HCT116 (cell line): ENCODE measurements around the gene NARF. TPM values are rescaled to one million over a fixed set of nuclear protein-coding genes. Genes with fewer than 3 reads are reported as not detected.

ENCODE experiments used
- ATAC-seq: fragments of 200-7000 bp; cut with Tn5 transposase; 2 replicates; pipeline ENCODE4 v1.9.1; 2020; ENCODE audit warnings: mild to moderate bottlenecking, moderate library complexity
- BruUV-seq: library from RNA; stranded (reverse); fragments of 400-500 nt; replicated peaks from 2 replicates; lab custom pipeline; 2021; lab: Mats Ljungman, UMichigan
- CTCF ChIA-PET: fragments of 300-600 bp; sonication (Branson Sonifier 250); formaldehyde crosslinking; loops from one replicate; lab custom pipeline; 2021; ENCODE audit warnings: antibody characterized with exemption; lab: Charles Lee
- POLR2A ChIA-PET: fragments of 300-600, 350-600 bp; sonication (Branson Sonifier 250); formaldehyde crosslinking; loops from one replicate; lab custom pipeline; 2021; ENCODE audit warnings: antibody characterized with exemption; lab: Charles Lee
- RAD21 ChIA-PET, 2 experiments: fragments of 300-600 bp; sonication (Branson Sonifier 250); formaldehyde crosslinking; loops; one replicate each; lab custom pipeline; 2023; ENCODE audit warnings: low total read pairs in 2 of 2; ENCODE audit not compliant: uncharacterized antibody in 2 of 2, unreplicated experiment in 2 of 2, low non-redundant PET in 1 of 2; lab: Charles Lee
- DNase-seq: peaks from one replicate; pipeline ENCODE4 v3.0.0-alpha.2; 2010; ENCODE audit warnings: low read depth, low spot score
- H2AFZ ChIP-seq: fragments of 200-600 bp; shearing (Covaris generic), sonication (generic); 2 replicates; pipeline ENCODE4 v1.6.1; 2017; ENCODE audit warnings: low read depth, mixed run types, mixed read lengths, antibody characterized with exemption, low read length; ENCODE audit not compliant: poor library complexity, severe bottlenecking
- H3K27ac ChIP-seq: 2 replicates; pipeline ENCODE4 v1.5.1; 2012; ENCODE audit warnings: low read depth, low read length
- H3K27me3 ChIP-seq: fragments of 200-600 bp; sonication (generic); 2 replicates; pipeline ENCODE4 v1.6.1; 2016; ENCODE audit warnings: mixed run types, low read length, mixed read lengths; ENCODE audit not compliant: insufficient read depth
- H3K36me3 ChIP-seq, 2 experiments: fragments of 200-500 bp in 1 of 2; fragments of 200-600 bp in 1 of 2; sonication (Bioruptor generic) in 1 of 2; sonication (generic) in 1 of 2; 2 replicates each; pipeline versions ENCODE4 v1.5.1 to v1.6.1; 2014 to 2016; ENCODE audit warnings: low read length in 2 of 2, inconsistent platforms in 1 of 2, mixed read lengths in 1 of 2, mixed run types in 1 of 2; ENCODE audit not compliant: insufficient read depth in 2 of 2, control insufficient read depth in 1 of 2
- H3K4me1 ChIP-seq, 2 experiments: fragments of 200-600 bp in 1 of 2; sonication (generic) in 1 of 2; 2 replicates each; pipeline versions ENCODE4 v1.5.1 to v1.6.1; 2012 to 2017; ENCODE audit warnings: low read length in 2 of 2, inconsistent platforms in 1 of 2, mild to moderate bottlenecking in 1 of 2, mixed read lengths in 1 of 2, mixed run types in 1 of 2, moderate library complexity in 1 of 2; ENCODE audit not compliant: insufficient read depth in 2 of 2, control insufficient read depth in 1 of 2
- H3K4me2 ChIP-seq: fragments of 200-600 bp; sonication (generic); 2 replicates; pipeline ENCODE4 v1.6.1; 2017; ENCODE audit warnings: mixed run types, low read length, mixed read lengths
- H3K4me3 ChIP-seq, 2 experiments: fragments of 200-600 bp in 1 of 2; sonication (generic) in 1 of 2; replicated peaks in 1 of 2; 2 replicates each; pipeline ENCODE4 v1.5.1; 2011 to 2016; ENCODE audit warnings: low read length in 2 of 2, control low read depth in 1 of 2, low read depth in 1 of 2, mild to moderate bottlenecking in 1 of 2, mixed read lengths in 1 of 2, mixed run types in 1 of 2
- H3K79me2 ChIP-seq: fragments of 200-600 bp; sonication (generic); 2 replicates; pipeline ENCODE4 v1.6.1; 2017; ENCODE audit warnings: mild to moderate bottlenecking, mixed run types, low read length, moderate library complexity, mixed read lengths; ENCODE audit not compliant: insufficient read depth
- H3K9ac ChIP-seq: fragments of 200-600 bp; sonication (generic); 2 replicates; pipeline ENCODE4 v1.6.1; 2016; ENCODE audit warnings: low read length, mixed read lengths
- H3K9me2 ChIP-seq: fragments of 200-600 bp; sonication (generic), shearing (Covaris generic); 2 replicates; pipeline ENCODE4 v1.6.1; 2017; ENCODE audit warnings: mixed run types, mild to moderate bottlenecking, moderate library complexity; ENCODE audit not compliant: insufficient read depth
- H3K9me3 ChIP-seq, 2 experiments: fragments of 200-500 bp in 1 of 2; fragments of 200-600 bp in 1 of 2; sonication (Bioruptor generic) in 1 of 2; sonication (generic) in 1 of 2; 2 replicates each; pipeline ENCODE4 v1.6.1; 2014 to 2017; ENCODE audit warnings: low read length in 2 of 2, mixed read lengths in 2 of 2, inconsistent platforms in 1 of 2, low read depth in 1 of 2, mild to moderate bottlenecking in 1 of 2, mixed run types in 1 of 2, moderate library complexity in 1 of 2; ENCODE audit not compliant: control insufficient read depth in 1 of 2, insufficient read depth in 1 of 2
- H4K20me1 ChIP-seq: fragments of 200-600 bp; sonication (generic), shearing (Covaris generic); 2 replicates; pipeline ENCODE4 v1.6.1; 2017; ENCODE audit warnings: mixed run types, mild to moderate bottlenecking, moderate library complexity; ENCODE audit not compliant: insufficient read depth
- CBX3 ChIP-seq: IDR thresholded peaks from 2 replicates; pipeline ENCODE4 v1.6.1; 2012; ENCODE audit warnings: low read depth
- EZH2 ChIP-seq: fragments of 200-600 bp; sonication (generic); IDR thresholded peaks from 2 replicates; pipeline ENCODE4 v1.6.1; 2017; ENCODE audit warnings: antibody characterized with exemption, mixed run types
- JUND ChIP-seq: IDR thresholded peaks from 2 replicates; pipeline ENCODE4 v1.6.1; 2012
- POLR2A ChIP-seq: IDR thresholded peaks from 2 replicates; pipeline ENCODE4 v1.7.0; 2011; ENCODE audit warnings: borderline replicate concordance; ENCODE audit not compliant: insufficient read depth, insufficient read length; ENCODE audit errors: extremely low read depth
- SIN3A ChIP-seq: IDR thresholded peaks from 2 replicates; pipeline ENCODE4 v1.6.1; 2012; ENCODE audit warnings: low read depth
- SRF ChIP-seq: IDR thresholded peaks from 2 replicates; pipeline ENCODE4 v1.6.1; 2012; ENCODE audit warnings: low read depth
- YY1 ChIP-seq: IDR thresholded peaks from 2 replicates; pipeline ENCODE4 v1.6.1; 2011; ENCODE audit warnings: low read length, low read depth, moderate library complexity, mild to moderate bottlenecking; ENCODE audit not compliant: insufficient replicate concordance; ENCODE audit errors: extremely low read depth
- intact Hi-C: fragments of 100-400 bp; cut with micrococcal nuclease; formaldehyde crosslinking; loops from 2 replicates; pipeline ENCODE4 v1.10.0; 2022
- total RNA-seq: library from RNA; stranded (reverse); gene quantifications from one replicate; pipeline ENCODE4 v1.2.1, GENCODE V29; 2021; ENCODE audit not compliant: unreplicated experiment
- TF ChIP-seq, protein P1 (sequence below): IDR thresholded peaks from 2 replicates; pipeline ENCODE4 v1.6.1; 2012
- TF ChIP-seq, protein P2 (sequence below), 3 experiments: fragments of 200-600 bp in 1 of 3; sonication (generic) in 1 of 3; IDR thresholded peaks in 2 of 3; conservative IDR thresholded peaks in 1 of 3; 2 replicates each; pipeline ENCODE4 v1.5.1; 2012 to 2017; ENCODE audit warnings: low read depth in 2 of 3, low read length in 2 of 3, antibody characterized with exemption in 1 of 3, borderline replicate concordance in 1 of 3, control low read depth in 1 of 3, mild to moderate bottlenecking in 1 of 3, mixed read lengths in 1 of 3, mixed run types in 1 of 3, moderate library complexity in 1 of 3; ENCODE audit not compliant: insufficient read depth in 1 of 3
- TF ChIP-seq, protein P3 (sequence below): IDR thresholded peaks from 2 replicates; pipeline ENCODE4 v1.6.1; 2011; ENCODE audit warnings: mild to moderate bottlenecking, low read length, moderate library complexity; ENCODE audit not compliant: insufficient replicate concordance; ENCODE audit errors: extremely low read depth
- TF ChIP-seq, protein P4 (sequence below): IDR thresholded peaks from 2 replicates; pipeline ENCODE4 v1.6.1; 2012; ENCODE audit warnings: low read depth

NARF gene
- total RNA-seq, 1 experiment from 2014 or later = 91.8 TPM

DNA sequence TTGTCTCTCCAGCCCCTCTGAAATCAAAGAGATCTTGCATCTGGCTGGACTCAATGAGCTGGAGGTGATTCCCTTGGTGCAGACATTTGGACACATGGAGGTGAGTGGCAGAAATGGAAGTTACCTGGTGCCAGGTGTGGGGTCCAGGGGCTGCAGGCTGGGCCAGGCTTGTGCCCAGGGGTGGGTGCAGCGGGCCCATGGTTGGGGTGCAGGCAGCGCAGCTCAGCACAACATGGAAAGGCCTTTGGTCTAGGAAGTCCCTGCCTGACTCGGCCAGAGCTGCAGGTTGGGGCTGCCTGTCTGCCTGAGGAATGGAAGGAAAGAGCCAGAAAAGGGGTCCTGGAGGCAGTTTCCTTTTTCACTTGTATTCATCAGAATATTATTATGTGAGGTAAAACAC lies 30.0 kb upstream of the NARF start:
- no TSS peak for BruUV-seq
- Histone ChIP-seq H2AFZ (no peak overlapping the region), H4K20me1 (no peaks in the 10 kb centered on the region), H3K9me2 (no peaks in the 10 kb centered on the region), H3K79me2 (no peaks in the 10 kb centered on the region), H3K27ac (no peak overlapping the region), H3K27me3 (no peaks in the 10 kb centered on the region), H3K4me1 (no peaks in the 10 kb centered on the region), H3K9ac (no peak overlapping the region), H3K4me3 (no peak overlapping the region), H3K9me3 (no peaks in the 10 kb centered on the region), H3K36me3 (no peaks in the 10 kb centered on the region), H3K4me2 (no peak overlapping the region)
- no peak for ATAC-seq
- TF ChIP-seq, protein P1, sequence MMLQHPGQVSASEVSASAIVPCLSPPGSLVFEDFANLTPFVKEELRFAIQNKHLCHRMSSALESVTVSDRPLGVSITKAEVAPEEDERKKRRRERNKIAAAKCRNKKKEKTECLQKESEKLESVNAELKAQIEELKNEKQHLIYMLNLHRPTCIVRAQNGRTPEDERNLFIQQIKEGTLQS = no peak
- no peak for TF ChIP-seq CBX3
- no peak for TF ChIP-seq POLR2A
- TF ChIP-seq, protein P2, sequence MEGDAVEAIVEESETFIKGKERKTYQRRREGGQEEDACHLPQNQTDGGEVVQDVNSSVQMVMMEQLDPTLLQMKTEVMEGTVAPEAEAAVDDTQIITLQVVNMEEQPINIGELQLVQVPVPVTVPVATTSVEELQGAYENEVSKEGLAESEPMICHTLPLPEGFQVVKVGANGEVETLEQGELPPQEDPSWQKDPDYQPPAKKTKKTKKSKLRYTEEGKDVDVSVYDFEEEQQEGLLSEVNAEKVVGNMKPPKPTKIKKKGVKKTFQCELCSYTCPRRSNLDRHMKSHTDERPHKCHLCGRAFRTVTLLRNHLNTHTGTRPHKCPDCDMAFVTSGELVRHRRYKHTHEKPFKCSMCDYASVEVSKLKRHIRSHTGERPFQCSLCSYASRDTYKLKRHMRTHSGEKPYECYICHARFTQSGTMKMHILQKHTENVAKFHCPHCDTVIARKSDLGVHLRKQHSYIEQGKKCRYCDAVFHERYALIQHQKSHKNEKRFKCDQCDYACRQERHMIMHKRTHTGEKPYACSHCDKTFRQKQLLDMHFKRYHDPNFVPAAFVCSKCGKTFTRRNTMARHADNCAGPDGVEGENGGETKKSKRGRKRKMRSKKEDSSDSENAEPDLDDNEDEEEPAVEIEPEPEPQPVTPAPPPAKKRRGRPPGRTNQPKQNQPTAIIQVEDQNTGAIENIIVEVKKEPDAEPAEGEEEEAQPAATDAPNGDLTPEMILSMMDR (IDR thresholded peaks at IDR 0.05 in 2 of 3, conservative IDR thresholded peaks at IDR 0.05 in 1 of 3; ENCODE audit: borderline replicate concordance in 1 of 3, insufficient read depth in 1 of 3, low read depth in 2 of 3, low read length in 2 of 3) = no peak
- no peak for TF ChIP-seq SRF
- no peak for TF ChIP-seq JUND
- no peak for TF ChIP-seq YY1
- TF ChIP-seq, protein P3, sequence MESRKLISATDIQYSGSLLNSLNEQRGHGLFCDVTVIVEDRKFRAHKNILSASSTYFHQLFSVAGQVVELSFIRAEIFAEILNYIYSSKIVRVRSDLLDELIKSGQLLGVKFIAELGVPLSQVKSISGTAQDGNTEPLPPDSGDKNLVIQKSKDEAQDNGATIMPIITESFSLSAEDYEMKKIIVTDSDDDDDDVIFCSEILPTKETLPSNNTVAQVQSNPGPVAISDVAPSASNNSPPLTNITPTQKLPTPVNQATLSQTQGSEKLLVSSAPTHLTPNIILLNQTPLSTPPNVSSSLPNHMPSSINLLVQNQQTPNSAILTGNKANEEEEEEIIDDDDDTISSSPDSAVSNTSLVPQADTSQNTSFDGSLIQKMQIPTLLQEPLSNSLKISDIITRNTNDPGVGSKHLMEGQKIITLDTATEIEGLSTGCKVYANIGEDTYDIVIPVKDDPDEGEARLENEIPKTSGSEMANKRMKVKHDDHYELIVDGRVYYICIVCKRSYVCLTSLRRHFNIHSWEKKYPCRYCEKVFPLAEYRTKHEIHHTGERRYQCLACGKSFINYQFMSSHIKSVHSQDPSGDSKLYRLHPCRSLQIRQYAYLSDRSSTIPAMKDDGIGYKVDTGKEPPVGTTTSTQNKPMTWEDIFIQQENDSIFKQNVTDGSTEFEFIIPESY = no peak
- no peak for TF ChIP-seq SIN3A
- TF ChIP-seq EZH2 = no peak
- TF ChIP-seq, protein P4, sequence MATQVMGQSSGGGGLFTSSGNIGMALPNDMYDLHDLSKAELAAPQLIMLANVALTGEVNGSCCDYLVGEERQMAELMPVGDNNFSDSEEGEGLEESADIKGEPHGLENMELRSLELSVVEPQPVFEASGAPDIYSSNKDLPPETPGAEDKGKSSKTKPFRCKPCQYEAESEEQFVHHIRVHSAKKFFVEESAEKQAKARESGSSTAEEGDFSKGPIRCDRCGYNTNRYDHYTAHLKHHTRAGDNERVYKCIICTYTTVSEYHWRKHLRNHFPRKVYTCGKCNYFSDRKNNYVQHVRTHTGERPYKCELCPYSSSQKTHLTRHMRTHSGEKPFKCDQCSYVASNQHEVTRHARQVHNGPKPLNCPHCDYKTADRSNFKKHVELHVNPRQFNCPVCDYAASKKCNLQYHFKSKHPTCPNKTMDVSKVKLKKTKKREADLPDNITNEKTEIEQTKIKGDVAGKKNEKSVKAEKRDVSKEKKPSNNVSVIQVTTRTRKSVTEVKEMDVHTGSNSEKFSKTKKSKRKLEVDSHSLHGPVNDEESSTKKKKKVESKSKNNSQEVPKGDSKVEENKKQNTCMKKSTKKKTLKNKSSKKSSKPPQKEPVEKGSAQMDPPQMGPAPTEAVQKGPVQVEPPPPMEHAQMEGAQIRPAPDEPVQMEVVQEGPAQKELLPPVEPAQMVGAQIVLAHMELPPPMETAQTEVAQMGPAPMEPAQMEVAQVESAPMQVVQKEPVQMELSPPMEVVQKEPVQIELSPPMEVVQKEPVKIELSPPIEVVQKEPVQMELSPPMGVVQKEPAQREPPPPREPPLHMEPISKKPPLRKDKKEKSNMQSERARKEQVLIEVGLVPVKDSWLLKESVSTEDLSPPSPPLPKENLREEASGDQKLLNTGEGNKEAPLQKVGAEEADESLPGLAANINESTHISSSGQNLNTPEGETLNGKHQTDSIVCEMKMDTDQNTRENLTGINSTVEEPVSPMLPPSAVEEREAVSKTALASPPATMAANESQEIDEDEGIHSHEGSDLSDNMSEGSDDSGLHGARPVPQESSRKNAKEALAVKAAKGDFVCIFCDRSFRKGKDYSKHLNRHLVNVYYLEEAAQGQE = no peak
- CTCF ChIA-PET = interaction anchor here (0.6 kb wide), 1 partner anchor 39 kb away, joined by 3 read pairs; no protein-coding TSS in a partner anchor
- DNase-seq = no peak
- intact Hi-C loops = no loop called here
- RAD21 ChIA-PET = no interaction called here
- POLR2A ChIA-PET = no interaction called here
